ENCODE data around the gene HOMER2. TPM values are rescaled to one million over a fixed set of nuclear protein-coding genes. Genes with fewer than 3 reads are reported as not detected.

HOMER2 gene
- total and polyA plus RNA-seq, 2 of the 13 experiments (the other 11 are each of a cell fraction or from before 2014, with no cell fraction given): 12.9 to 14.1 TPM

DNA sequence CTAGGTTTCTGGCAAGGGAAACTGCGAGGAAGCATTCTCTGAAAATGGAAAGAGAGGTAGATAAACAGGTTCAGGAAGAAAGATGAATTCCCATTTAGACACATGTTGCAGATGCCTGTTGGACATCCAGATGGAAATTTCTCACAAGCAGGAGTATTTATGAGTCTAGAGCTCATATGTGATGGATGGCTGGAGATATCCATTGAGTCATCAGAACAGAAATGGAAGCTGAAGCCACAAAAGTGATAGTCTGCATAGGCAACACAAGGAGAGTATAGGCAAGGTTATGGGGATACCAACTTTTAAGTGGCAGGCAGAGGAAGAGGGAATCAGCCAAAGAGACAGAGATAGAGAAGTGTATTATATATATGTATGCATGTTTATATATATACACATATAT, 27.2 kb upstream of the HOMER2 start:
- POLR2A ChIA-PET: no interaction called here
- H3K27me3 ChIP-seq (ENCODE audit: control insufficient read depth in 1 of 2, insufficient read depth in 2 of 2, low read length in 2 of 2): no peaks in the 10 kb centered on the region
- no peak overlapping the region for H3K27ac ChIP-seq (ENCODE audit: extremely low read length, insufficient read depth, low read length)
- no peaks in the 10 kb centered on the region for H3K36me3 ChIP-seq (replicated peaks in 1 of 2; ENCODE audit: control insufficient read depth in 1 of 2, insufficient read depth in 2 of 2, low read length in 2 of 2)
- no peaks in the 10 kb centered on the region for H3K9me3 ChIP-seq (ENCODE audit: low read length)
- TF ChIP-seq, protein P1, sequence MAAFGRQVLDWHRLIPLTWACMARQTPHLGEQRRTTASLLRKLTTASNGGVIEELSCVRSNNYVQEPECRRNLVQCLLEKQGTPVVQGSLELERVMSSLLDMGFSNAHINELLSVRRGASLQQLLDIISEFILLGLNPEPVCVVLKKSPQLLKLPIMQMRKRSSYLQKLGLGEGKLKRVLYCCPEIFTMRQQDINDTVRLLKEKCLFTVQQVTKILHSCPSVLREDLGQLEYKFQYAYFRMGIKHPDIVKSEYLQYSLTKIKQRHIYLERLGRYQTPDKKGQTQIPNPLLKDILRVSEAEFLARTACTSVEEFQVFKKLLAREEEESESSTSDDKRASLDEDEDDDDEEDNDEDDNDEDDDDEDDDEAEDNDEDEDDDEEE (CRISPR knock-in tag; IDR thresholded peaks at IDR 0.05): no peak
- TF ChIP-seq, protein P2, sequence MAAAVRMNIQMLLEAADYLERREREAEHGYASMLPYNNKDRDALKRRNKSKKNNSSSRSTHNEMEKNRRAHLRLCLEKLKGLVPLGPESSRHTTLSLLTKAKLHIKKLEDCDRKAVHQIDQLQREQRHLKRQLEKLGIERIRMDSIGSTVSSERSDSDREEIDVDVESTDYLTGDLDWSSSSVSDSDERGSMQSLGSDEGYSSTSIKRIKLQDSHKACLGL (CRISPR knock-in tag; IDR thresholded peaks at IDR 0.05): no peak
- no peak for TF ChIP-seq ZFP36 (IDR thresholded peaks at IDR 0.05; ENCODE audit: borderline replicate concordance, low read depth, low read length, partially characterized antibody)
- 78% methylated on average over 1 of the region's 1 CpG for WGBS (ENCODE audit: low lambda C conversion rate)
- H3K4me1 ChIP-seq (ENCODE audit: insufficient read depth, low read length): peaks cover 3% of the 10 kb centered on the region
- H3K4me2 ChIP-seq (ENCODE audit: low read depth, low read length): no peak overlapping the region
- no peak overlapping the region for H3K9ac ChIP-seq (ENCODE audit: insufficient read depth, low read depth, low read length)
- CTCF ChIA-PET (ENCODE audit: low intra/inter-chr PET ratio, low total read pairs): no interaction called here
- H3K4me3 ChIP-seq (replicated peaks in 1 of 3; ENCODE audit: insufficient read depth in 1 of 3, low read depth in 2 of 3, low read length in 3 of 3): no peak overlapping the region
- H3K79me2 ChIP-seq (ENCODE audit: insufficient read depth, low read length): no peaks in the 10 kb centered on the region
- H2AFZ ChIP-seq (ENCODE audit: low read length): no peak overlapping the region
- no peaks in the 10 kb centered on the region for H4K20me1 ChIP-seq (ENCODE audit: insufficient read depth, low read length)
- in situ Hi-C loops (cut with HindIII; ENCODE audit: extremely low pct_ligation_motif_present, low pct_unique_long_range_greater_than_20kb): loop anchor here (10.0 kb wide), 1 partner anchor 125 kb away; no protein-coding TSS in a partner anchor
- no TSS peak for BruUV-seq (replicated peaks)
- no peak for ATAC-seq
- FAIRE-seq: no peak
- intact Hi-C loops (cut with micrococcal nuclease; ENCODE audit: unreplicated experiment): no loop called here
- DNase-seq (ENCODE audit: low spot score): no peak

DNA sequence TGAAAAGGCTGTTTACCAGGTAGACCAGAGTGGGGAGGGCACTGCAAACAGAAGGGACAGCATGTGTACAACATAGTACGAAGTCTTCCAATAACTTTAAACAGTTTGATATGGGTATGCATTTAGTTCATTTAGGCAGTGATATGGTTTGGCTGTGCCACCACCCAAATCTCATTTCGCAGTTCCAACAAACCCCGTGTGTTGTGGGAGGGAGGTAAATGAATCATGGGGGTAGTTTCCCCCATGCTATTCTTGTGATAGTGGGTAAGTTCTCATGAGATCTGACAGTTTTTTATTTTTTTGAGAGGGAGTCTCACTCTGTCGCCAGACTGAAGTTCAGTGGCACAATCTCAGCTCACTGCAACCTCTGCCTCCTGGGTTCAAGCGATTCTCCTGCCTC, 25.9 kb upstream of the HOMER2 start:
- H3K27ac ChIP-seq (ENCODE audit: extremely low read length, insufficient read depth, low read length): no peak overlapping the region
- no peak overlapping the region for H3K4me2 ChIP-seq (ENCODE audit: low read depth, low read length)
- DNase-seq (ENCODE audit: low spot score) (no peak), FAIRE-seq (no peak), ATAC-seq (no peak)
- no peak overlapping the region for H2AFZ ChIP-seq (ENCODE audit: low read length)
- POLR2A ChIA-PET: no interaction called here
- no peaks in the 10 kb centered on the region for H3K9me3 ChIP-seq (ENCODE audit: low read length)
- no peak overlapping the region for H3K9ac ChIP-seq (ENCODE audit: insufficient read depth, low read depth, low read length)
- TF ChIP-seq MAFF (IDR thresholded peaks at IDR 0.05; ENCODE audit: low read depth, low read length): no peak
- no peak for TF ChIP-seq ZFP41 (CRISPR knock-in tag; IDR thresholded peaks at IDR 0.05; ENCODE audit: borderline replicate concordance)
- TF ChIP-seq ZBTB42 (CRISPR knock-in tag; IDR thresholded peaks at IDR 0.05): no peak
- no peak for TF ChIP-seq ZZZ3 (CRISPR knock-in tag; IDR thresholded peaks at IDR 0.05; ENCODE audit: borderline replicate concordance)
- no peak for TF ChIP-seq YY1 (IDR thresholded peaks at IDR 0.05; ENCODE audit: insufficient read depth, insufficient replicate concordance, low read depth, low read length)
- H3K79me2 ChIP-seq (ENCODE audit: insufficient read depth, low read length): no peaks in the 10 kb centered on the region
- no TSS peak for BruUV-seq (replicated peaks)
- CTCF ChIA-PET (ENCODE audit: low intra/inter-chr PET ratio, low total read pairs): no interaction called here
- 97% methylated on average over 5 of the region's 5 CpGs for WGBS (ENCODE audit: low lambda C conversion rate)
- H3K27me3 ChIP-seq (ENCODE audit: control insufficient read depth in 1 of 2, insufficient read depth in 2 of 2, low read length in 2 of 2): no peaks in the 10 kb centered on the region
- no peaks in the 10 kb centered on the region for H4K20me1 ChIP-seq (ENCODE audit: insufficient read depth, low read length)
- H3K36me3 ChIP-seq (replicated peaks in 1 of 2; ENCODE audit: control insufficient read depth in 1 of 2, insufficient read depth in 2 of 2, low read length in 2 of 2): no peaks in the 10 kb centered on the region
- H3K4me1 ChIP-seq (ENCODE audit: insufficient read depth, low read length): no peaks in the 10 kb centered on the region
- in situ Hi-C loops (cut with HindIII; ENCODE audit: extremely low pct_ligation_motif_present, low pct_unique_long_range_greater_than_20kb) (no loop called here), intact Hi-C loops (cut with micrococcal nuclease; ENCODE audit: unreplicated experiment) (no loop called here)
- H3K4me3 ChIP-seq (replicated peaks in 1 of 3; ENCODE audit: insufficient read depth in 1 of 3, low read depth in 2 of 3, low read length in 3 of 3): no peak overlapping the region
